ENCODE measurements around the gene SLC12A2.

DNA sequence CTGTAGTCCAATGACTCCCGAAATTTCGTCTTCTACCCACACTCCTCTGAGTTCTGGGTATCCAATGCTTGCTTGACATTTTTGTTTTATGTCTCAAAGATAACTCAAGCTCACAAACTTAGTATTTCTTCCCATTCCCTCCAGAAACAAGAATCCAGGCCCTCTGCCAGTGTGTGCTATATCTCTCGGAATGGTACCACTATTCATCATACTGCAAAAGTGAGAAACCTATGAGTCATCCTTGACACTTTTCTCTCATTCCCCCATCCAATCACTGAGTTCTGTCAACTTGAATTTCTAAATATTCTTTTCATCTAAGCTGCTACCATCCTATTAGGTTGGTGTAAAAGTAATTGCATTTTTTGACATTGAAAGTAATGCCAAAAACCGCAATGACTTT, 9.8 kb downstream of the SLC12A2 start:
- TF ChIP-seq EZH2 (IDR thresholded peaks at IDR 0.05; ENCODE audit: insufficient read depth, poor library complexity, severe bottlenecking) (no peak), EZH2phosphoT487 (IDR thresholded peaks at IDR 0.05; ENCODE audit: insufficient read depth, low read depth) (no peak)

Data from GM23248 (cell line).